WTC11 (cell line): ENCODE data around the gene DYSF. TPM values are rescaled to one million over a fixed set of nuclear protein-coding genes. Genes with fewer than 3 reads are reported as not detected.

Source experiments
- ATAC-seq: fragments of 200-7000 bp; cut with Tn5 transposase; 2 replicates; pipeline ENCODE4 v1.10.0; 2021; ENCODE audit warnings: mild to moderate bottlenecking, moderate library complexity
- CTCF ChIA-PET: fragments of 300-600 bp; sonication (Branson Sonifier 250); formaldehyde crosslinking; loops from one replicate; lab custom pipeline; 2021; ENCODE audit warnings: antibody characterized with exemption; lab: Charles Lee
- POLR2A ChIA-PET: fragments of 350-600 bp; sonication (Branson Sonifier 250); formaldehyde crosslinking; loops from one replicate; lab custom pipeline; 2021; ENCODE audit warnings: antibody characterized with exemption; lab: Charles Lee
- DNase-seq: peaks from one replicate; pipeline ENCODE4 v3.0.0; 2021; ENCODE audit warnings: low spot score
- H3K27ac Mint-ChIP-seq: 2 replicates; pipeline ENCODE4 v1.8.0; 2021; ENCODE audit warnings: mixed read lengths
- H3K27me3 Mint-ChIP-seq: 2 replicates; pipeline ENCODE4 v1.8.0; 2021; ENCODE audit warnings: low read depth, mild to moderate bottlenecking, moderate library complexity, mixed read lengths
- H3K36me3 Mint-ChIP-seq: 2 replicates; pipeline ENCODE4 v1.8.0; 2021; ENCODE audit warnings: mixed read lengths
- H3K4me1 Mint-ChIP-seq: 2 replicates; pipeline ENCODE4 v1.8.0; 2022; ENCODE audit warnings: mixed read lengths
- H3K4me3 Mint-ChIP-seq: 2 replicates; pipeline ENCODE4 v1.8.0; 2021; ENCODE audit warnings: mild to moderate bottlenecking, moderate library complexity, mixed read lengths
- H3K9me3 Mint-ChIP-seq: 2 replicates; pipeline ENCODE4 v1.8.0; 2021; ENCODE audit warnings: mixed read lengths
- CREB1 ChIP-seq: sonication (generic); formaldehyde crosslinking; IDR thresholded peaks from 2 replicates; pipeline ENCODE4 v1.8.0; 2023; ENCODE audit warnings: mild to moderate bottlenecking, missing genetic modification reagents
- FOXK1 ChIP-seq: sonication (generic); formaldehyde crosslinking; IDR thresholded peaks from 2 replicates; pipeline ENCODE4 v1.8.0; 2022; ENCODE audit warnings: mild to moderate bottlenecking, moderate library complexity, missing genetic modification reagents
- GTF2I ChIP-seq: fragments of 250-450 bp; sonication (Bioruptor Pico); conservative IDR thresholded peaks from 2 replicates; pipeline ENCODE4 v1.4.0; 2021; ENCODE audit warnings: mild to moderate bottlenecking
- IRF2 ChIP-seq: sonication (generic); formaldehyde crosslinking; IDR thresholded peaks from 2 replicates; pipeline ENCODE4 v1.8.0; 2022; ENCODE audit warnings: low read depth, missing genetic modification reagents, borderline replicate concordance
- JAZF1 ChIP-seq: fragments of 250-450 bp; sonication (Bioruptor Pico); IDR thresholded peaks from 2 replicates; pipeline ENCODE4 v1.9.0; 2021; ENCODE audit warnings: moderate library complexity, mild to moderate bottlenecking, inconsistent platforms
- NFATC4 ChIP-seq: fragments of 250-450 bp; sonication (Bioruptor Pico); IDR thresholded peaks from 2 replicates; pipeline ENCODE4 v1.9.0; 2021; ENCODE audit warnings: mild to moderate bottlenecking
- NR1H2 ChIP-seq: sonication (generic); formaldehyde crosslinking; IDR thresholded peaks from 2 replicates; pipeline ENCODE4 v1.9.0; 2021; ENCODE audit warnings: mild to moderate bottlenecking, moderate library complexity, missing genetic modification reagents
- RORB ChIP-seq: fragments of 250-450 bp; sonication (Bioruptor Pico); IDR thresholded peaks from 2 replicates; pipeline ENCODE4 v1.9.0; 2021; ENCODE audit warnings: mild to moderate bottlenecking
- SP1 ChIP-seq: sonication (generic); formaldehyde crosslinking; conservative IDR thresholded peaks from 2 replicates; pipeline ENCODE4 v1.8.1; 2022; ENCODE audit warnings: missing genetic modification reagents
- ZNF138 ChIP-seq: sonication (generic); formaldehyde crosslinking; conservative IDR thresholded peaks from 2 replicates; pipeline ENCODE4 v1.8.1; 2022; ENCODE audit warnings: mild to moderate bottlenecking, moderate library complexity, missing genetic modification reagents
- ZNF263 ChIP-seq: sonication (generic); formaldehyde crosslinking; IDR thresholded peaks from 2 replicates; pipeline ENCODE4 v1.8.1; 2022; ENCODE audit warnings: low read depth, mild to moderate bottlenecking, moderate library complexity, missing genetic modification reagents
- ZNF671 ChIP-seq: fragments of 250-450 bp; sonication (Bioruptor Pico); IDR thresholded peaks from 2 replicates; pipeline ENCODE4 v1.8.0; 2021; ENCODE audit warnings: mild to moderate bottlenecking
- total RNA-seq: library from RNA; stranded (reverse); gene quantifications from 3 replicates; pipeline ENCODE4 v1.2.3, GENCODE V29; 2021
- TF ChIP-seq, protein P1 (sequence below): sonication (generic); formaldehyde crosslinking; IDR thresholded peaks from 2 replicates; pipeline ENCODE4 v1.8.1; 2023; ENCODE audit warnings: mild to moderate bottlenecking, missing genetic modification reagents, moderate library complexity
- TF ChIP-seq, protein P2 (sequence below): sonication (generic); formaldehyde crosslinking; IDR thresholded peaks from 2 replicates; pipeline ENCODE4 v1.8.1; 2023; ENCODE audit warnings: mild to moderate bottlenecking, missing genetic modification reagents
- TF ChIP-seq, protein P3 (sequence below): sonication (generic); formaldehyde crosslinking; IDR thresholded peaks from 2 replicates; pipeline ENCODE4 v1.8.1; 2022; ENCODE audit warnings: mild to moderate bottlenecking, moderate library complexity, missing genetic modification reagents
- TF ChIP-seq, protein P4 (sequence below): sonication (generic); formaldehyde crosslinking; IDR thresholded peaks from 2 replicates; pipeline ENCODE4 v1.8.0; 2023; ENCODE audit warnings: mild to moderate bottlenecking, missing genetic modification reagents
- TF ChIP-seq, protein P5 (sequence below): sonication (generic); formaldehyde crosslinking; IDR thresholded peaks from 2 replicates; pipeline ENCODE4 v1.8.0; 2023; ENCODE audit warnings: missing genetic modification reagents
- TF ChIP-seq, protein P6 (sequence below): fragments of 200-600 bp; IDR thresholded peaks from 2 replicates; pipeline ENCODE4 v1.8.0; 2022; ENCODE audit warnings: antibody characterized with exemption
- TF ChIP-seq, protein P7 (sequence below): sonication (generic); formaldehyde crosslinking; IDR thresholded peaks from 2 replicates; pipeline ENCODE4 v1.8.0; 2022; ENCODE audit warnings: mild to moderate bottlenecking, missing genetic modification reagents

Gene DYSF
- total RNA-seq, 1 experiment from 2014 or later, result 14.8 TPM

DNA sequence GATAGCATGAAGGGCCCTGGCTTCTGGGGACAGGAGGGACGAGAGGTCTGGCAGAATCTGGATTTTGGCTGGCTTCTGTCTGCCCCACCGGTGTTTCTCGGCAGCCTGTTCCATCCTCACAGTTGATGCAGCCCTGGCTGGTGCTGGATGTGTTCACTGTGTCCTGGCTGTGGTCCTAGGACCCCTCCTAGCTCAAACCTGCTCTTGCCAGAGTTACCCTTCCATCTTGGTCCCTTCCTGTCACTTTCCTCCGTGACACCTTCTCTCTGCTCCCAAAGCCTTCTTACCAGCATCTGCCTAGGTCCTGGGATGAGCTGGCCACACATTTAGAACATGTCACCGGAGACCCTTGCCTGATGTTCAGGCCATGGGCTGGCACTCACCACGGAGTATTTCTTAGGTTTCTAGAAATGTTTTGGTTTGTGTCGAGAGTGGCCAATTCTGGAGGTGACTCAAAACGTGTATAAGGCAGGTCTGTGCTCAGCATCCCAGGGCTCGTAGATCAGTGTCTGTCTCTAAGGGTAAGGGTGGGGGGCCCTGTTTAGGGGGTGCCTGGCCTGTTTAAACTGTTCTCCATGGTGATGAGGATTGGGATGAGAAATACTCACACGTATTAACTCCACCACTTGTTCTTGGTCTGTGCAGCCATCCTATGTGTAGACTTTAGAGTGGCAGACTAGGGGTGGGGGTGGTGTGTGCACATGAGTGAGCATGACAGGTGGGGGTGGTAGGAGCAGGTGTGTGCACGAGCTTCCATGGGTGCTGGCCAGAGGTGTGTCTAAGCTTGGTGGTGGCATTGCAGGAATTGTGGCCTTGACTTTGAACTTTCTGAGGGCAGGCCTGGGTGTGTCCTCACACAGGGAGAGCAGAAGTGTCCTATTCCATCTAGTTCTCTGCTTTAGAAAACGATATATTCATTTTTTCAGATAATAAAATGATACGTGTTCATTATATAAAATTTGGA lies 162.7 kb downstream of the DYSF start:
- no peak for TF ChIP-seq SP1 (CRISPR knock-in tag)
- TF ChIP-seq, protein P1, sequence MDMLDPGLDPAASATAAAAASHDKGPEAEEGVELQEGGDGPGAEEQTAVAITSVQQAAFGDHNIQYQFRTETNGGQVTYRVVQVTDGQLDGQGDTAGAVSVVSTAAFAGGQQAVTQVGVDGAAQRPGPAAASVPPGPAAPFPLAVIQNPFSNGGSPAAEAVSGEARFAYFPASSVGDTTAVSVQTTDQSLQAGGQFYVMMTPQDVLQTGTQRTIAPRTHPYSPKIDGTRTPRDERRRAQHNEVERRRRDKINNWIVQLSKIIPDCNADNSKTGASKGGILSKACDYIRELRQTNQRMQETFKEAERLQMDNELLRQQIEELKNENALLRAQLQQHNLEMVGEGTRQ (CRISPR knock-in tag), result no peak
- TF ChIP-seq, protein P2, sequence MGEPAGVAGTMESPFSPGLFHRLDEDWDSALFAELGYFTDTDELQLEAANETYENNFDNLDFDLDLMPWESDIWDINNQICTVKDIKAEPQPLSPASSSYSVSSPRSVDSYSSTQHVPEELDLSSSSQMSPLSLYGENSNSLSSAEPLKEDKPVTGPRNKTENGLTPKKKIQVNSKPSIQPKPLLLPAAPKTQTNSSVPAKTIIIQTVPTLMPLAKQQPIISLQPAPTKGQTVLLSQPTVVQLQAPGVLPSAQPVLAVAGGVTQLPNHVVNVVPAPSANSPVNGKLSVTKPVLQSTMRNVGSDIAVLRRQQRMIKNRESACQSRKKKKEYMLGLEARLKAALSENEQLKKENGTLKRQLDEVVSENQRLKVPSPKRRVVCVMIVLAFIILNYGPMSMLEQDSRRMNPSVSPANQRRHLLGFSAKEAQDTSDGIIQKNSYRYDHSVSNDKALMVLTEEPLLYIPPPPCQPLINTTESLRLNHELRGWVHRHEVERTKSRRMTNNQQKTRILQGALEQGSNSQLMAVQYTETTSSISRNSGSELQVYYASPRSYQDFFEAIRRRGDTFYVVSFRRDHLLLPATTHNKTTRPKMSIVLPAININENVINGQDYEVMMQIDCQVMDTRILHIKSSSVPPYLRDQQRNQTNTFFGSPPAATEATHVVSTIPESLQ (CRISPR knock-in tag), result no peak
- TF ChIP-seq, protein P3, sequence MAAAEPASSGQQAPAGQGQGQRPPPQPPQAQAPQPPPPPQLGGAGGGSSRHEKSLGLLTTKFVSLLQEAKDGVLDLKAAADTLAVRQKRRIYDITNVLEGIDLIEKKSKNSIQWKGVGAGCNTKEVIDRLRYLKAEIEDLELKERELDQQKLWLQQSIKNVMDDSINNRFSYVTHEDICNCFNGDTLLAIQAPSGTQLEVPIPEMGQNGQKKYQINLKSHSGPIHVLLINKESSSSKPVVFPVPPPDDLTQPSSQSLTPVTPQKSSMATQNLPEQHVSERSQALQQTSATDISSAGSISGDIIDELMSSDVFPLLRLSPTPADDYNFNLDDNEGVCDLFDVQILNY (CRISPR knock-in tag), result no peak
- TF ChIP-seq NFATC4 (CRISPR knock-in tag), result no peak
- TF ChIP-seq NR1H2 (CRISPR knock-in tag), result no peak
- TF ChIP-seq CREB1 (CRISPR knock-in tag), result no peak
- no peak for TF ChIP-seq JAZF1
- TF ChIP-seq, protein P4, sequence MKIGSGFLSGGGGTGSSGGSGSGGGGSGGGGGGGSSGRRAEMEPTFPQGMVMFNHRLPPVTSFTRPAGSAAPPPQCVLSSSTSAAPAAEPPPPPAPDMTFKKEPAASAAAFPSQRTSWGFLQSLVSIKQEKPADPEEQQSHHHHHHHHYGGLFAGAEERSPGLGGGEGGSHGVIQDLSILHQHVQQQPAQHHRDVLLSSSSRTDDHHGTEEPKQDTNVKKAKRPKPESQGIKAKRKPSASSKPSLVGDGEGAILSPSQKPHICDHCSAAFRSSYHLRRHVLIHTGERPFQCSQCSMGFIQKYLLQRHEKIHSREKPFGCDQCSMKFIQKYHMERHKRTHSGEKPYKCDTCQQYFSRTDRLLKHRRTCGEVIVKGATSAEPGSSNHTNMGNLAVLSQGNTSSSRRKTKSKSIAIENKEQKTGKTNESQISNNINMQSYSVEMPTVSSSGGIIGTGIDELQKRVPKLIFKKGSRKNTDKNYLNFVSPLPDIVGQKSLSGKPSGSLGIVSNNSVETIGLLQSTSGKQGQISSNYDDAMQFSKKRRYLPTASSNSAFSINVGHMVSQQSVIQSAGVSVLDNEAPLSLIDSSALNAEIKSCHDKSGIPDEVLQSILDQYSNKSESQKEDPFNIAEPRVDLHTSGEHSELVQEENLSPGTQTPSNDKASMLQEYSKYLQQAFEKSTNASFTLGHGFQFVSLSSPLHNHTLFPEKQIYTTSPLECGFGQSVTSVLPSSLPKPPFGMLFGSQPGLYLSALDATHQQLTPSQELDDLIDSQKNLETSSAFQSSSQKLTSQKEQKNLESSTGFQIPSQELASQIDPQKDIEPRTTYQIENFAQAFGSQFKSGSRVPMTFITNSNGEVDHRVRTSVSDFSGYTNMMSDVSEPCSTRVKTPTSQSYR (CRISPR knock-in tag), result no peak
- no peak for TF ChIP-seq ZNF263
- TF ChIP-seq, protein P5, sequence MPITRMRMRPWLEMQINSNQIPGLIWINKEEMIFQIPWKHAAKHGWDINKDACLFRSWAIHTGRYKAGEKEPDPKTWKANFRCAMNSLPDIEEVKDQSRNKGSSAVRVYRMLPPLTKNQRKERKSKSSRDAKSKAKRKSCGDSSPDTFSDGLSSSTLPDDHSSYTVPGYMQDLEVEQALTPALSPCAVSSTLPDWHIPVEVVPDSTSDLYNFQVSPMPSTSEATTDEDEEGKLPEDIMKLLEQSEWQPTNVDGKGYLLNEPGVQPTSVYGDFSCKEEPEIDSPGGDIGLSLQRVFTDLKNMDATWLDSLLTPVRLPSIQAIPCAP (CRISPR knock-in tag), result no peak
- no peak for TF ChIP-seq RORB (CRISPR knock-in tag)
- no peak for TF ChIP-seq GTF2I (CRISPR knock-in tag)
- TF ChIP-seq IRF2 (CRISPR knock-in tag), result no peak
- no peak for TF ChIP-seq ZNF138
- no peak for TF ChIP-seq FOXK1
- TF ChIP-seq, all 79 proteins: peak for 0
- H3K4me3 Mint-ChIP-seq, result no peak overlapping the region
- no peaks in the 10 kb centered on the region for H3K9me3 Mint-ChIP-seq
- ChIA-PET CTCF (no interaction called here), POLR2A (no interaction called here)
- H3K27ac Mint-ChIP-seq, result no peak overlapping the region
- no peaks in the 10 kb centered on the region for H3K4me1 Mint-ChIP-seq
- H3K27me3 Mint-ChIP-seq, result no peaks in the 10 kb centered on the region
- DNase-seq (peak; percentile 1), ATAC-seq (no peak)
- no peaks in the 10 kb centered on the region for H3K36me3 Mint-ChIP-seq

DNA sequence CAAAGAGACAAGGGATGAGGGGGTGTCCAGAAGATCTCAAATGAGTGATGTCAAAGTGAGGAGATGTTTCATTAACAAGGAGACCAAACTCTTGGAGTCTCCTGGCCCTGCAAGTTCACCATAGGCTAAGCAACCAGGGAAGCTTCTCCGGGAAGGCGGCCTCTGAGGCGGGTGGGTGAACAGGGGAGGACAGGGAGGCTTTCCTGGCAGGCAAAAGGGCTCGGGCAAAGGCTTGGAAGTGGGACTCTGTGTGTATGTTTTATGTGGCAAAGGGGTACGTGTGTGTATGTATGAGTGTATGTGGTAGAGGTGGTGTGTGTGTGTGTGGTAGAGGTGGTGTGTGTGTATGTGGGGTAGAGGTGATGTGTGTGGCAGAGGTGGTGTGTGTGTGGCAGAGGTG lies 163.9 kb downstream of the DYSF start:
- Mint-ChIP-seq H3K27ac (no peak overlapping the region), H3K4me3 (no peak overlapping the region), H3K36me3 (no peaks in the 10 kb centered on the region), H3K27me3 (no peaks in the 10 kb centered on the region), H3K4me1 (no peaks in the 10 kb centered on the region), H3K9me3 (no peaks in the 10 kb centered on the region)
- ATAC-seq (no peak), DNase-seq (no peak)
- TF ChIP-seq, protein P6, sequence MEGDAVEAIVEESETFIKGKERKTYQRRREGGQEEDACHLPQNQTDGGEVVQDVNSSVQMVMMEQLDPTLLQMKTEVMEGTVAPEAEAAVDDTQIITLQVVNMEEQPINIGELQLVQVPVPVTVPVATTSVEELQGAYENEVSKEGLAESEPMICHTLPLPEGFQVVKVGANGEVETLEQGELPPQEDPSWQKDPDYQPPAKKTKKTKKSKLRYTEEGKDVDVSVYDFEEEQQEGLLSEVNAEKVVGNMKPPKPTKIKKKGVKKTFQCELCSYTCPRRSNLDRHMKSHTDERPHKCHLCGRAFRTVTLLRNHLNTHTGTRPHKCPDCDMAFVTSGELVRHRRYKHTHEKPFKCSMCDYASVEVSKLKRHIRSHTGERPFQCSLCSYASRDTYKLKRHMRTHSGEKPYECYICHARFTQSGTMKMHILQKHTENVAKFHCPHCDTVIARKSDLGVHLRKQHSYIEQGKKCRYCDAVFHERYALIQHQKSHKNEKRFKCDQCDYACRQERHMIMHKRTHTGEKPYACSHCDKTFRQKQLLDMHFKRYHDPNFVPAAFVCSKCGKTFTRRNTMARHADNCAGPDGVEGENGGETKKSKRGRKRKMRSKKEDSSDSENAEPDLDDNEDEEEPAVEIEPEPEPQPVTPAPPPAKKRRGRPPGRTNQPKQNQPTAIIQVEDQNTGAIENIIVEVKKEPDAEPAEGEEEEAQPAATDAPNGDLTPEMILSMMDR, result no peak
- TF ChIP-seq, protein P7, sequence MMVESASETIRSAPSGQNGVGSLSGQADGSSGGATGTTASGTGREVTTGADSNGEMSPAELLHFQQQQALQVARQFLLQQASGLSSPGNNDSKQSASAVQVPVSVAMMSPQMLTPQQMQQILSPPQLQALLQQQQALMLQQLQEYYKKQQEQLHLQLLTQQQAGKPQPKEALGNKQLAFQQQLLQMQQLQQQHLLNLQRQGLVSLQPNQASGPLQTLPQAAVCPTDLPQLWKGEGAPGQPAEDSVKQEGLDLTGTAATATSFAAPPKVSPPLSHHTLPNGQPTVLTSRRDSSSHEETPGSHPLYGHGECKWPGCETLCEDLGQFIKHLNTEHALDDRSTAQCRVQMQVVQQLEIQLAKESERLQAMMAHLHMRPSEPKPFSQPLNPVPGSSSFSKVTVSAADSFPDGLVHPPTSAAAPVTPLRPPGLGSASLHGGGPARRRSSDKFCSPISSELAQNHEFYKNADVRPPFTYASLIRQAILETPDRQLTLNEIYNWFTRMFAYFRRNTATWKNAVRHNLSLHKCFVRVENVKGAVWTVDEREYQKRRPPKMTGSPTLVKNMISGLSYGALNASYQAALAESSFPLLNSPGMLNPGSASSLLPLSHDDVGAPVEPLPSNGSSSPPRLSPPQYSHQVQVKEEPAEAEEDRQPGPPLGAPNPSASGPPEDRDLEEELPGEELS, result no peak
- no peak for TF ChIP-seq ZNF671 (CRISPR knock-in tag)
- ChIA-PET CTCF (no interaction called here), POLR2A (no interaction called here)
